ENCODE results near the gene KIAA0825.

GRCh38 chr5:94313188-94313587 is 305.2 kb downstream of the KIAA0825 start:
- TF ChIP-seq CTCF (IDR thresholded peaks at IDR 0.05) (no peak), EP300 (IDR thresholded peaks at IDR 0.05) (no peak), POLR2AphosphoS5 (IDR thresholded peaks at IDR 0.05) (no peak), POLR2A (IDR thresholded peaks at IDR 0.05) (no peak)
